Measurements from ENCODE around the gene QSER1.

The QSER1 gene

GRCh38 chr11:32908619-32909018 is 16.0 kb downstream of the QSER1 start:
- no peak for TF ChIP-seq CTCF (conservative IDR thresholded peaks at IDR 0.05; ENCODE audit: control insufficient read depth, insufficient read depth, low read depth, low read length)
- H3K4me3 ChIP-seq (ENCODE audit: control insufficient read depth, low read depth, low read length) = no peak overlapping the region
- DNase-seq (ENCODE audit: low read depth) = no peak

- H3K4me3 ChIP-seq (ENCODE audit: control insufficient read depth, low read depth, low read length) = no peak overlapping the region
- TF ChIP-seq CTCF (conservative IDR thresholded peaks at IDR 0.05; ENCODE audit: control insufficient read depth, insufficient read depth, low read depth, low read length) = no peak
- no peak for DNase-seq (ENCODE audit: low read depth)
Measured at GRCh38 chr11:32911413-32911812, 18.8 kb downstream of the QSER1 start.

GRCh38 chr11:32913445-32913844 is 20.8 kb downstream of the QSER1 start:
- no peak for TF ChIP-seq CTCF (conservative IDR thresholded peaks at IDR 0.05; ENCODE audit: control insufficient read depth, insufficient read depth, low read depth, low read length)
- no peak overlapping the region for H3K4me3 ChIP-seq (ENCODE audit: control insufficient read depth, low read depth, low read length)
- no peak for DNase-seq (ENCODE audit: low read depth)

GRCh38 chr11:32916361-32916760 is 23.8 kb downstream of the QSER1 start:
- DNase-seq (ENCODE audit: low read depth) = no peak
- H3K4me3 ChIP-seq (ENCODE audit: control insufficient read depth, low read depth, low read length) = no peak overlapping the region
- no peak for TF ChIP-seq CTCF (conservative IDR thresholded peaks at IDR 0.05; ENCODE audit: control insufficient read depth, insufficient read depth, low read depth, low read length)

- no peak for TF ChIP-seq CTCF (conservative IDR thresholded peaks at IDR 0.05; ENCODE audit: control insufficient read depth, insufficient read depth, low read depth, low read length)
- no peak for DNase-seq (ENCODE audit: low read depth)
- H3K4me3 ChIP-seq (ENCODE audit: control insufficient read depth, low read depth, low read length) = no peak overlapping the region
Measured at GRCh38 chr11:32916994-32917393, 24.4 kb downstream of the QSER1 start.

GRCh38 chr11:32918427-32918826 is 25.8 kb downstream of the QSER1 start:
- no peak for TF ChIP-seq CTCF (conservative IDR thresholded peaks at IDR 0.05; ENCODE audit: control insufficient read depth, insufficient read depth, low read depth, low read length)
- no peak overlapping the region for H3K4me3 ChIP-seq (ENCODE audit: control insufficient read depth, low read depth, low read length)
- no peak for DNase-seq (ENCODE audit: low read depth)

- TF ChIP-seq CTCF (conservative IDR thresholded peaks at IDR 0.05; ENCODE audit: control insufficient read depth, insufficient read depth, low read depth, low read length) = no peak
- no peak overlapping the region for H3K4me3 ChIP-seq (ENCODE audit: control insufficient read depth, low read depth, low read length)
- no peak for DNase-seq (ENCODE audit: low read depth)
Measured at GRCh38 chr11:32919338-32919737, 26.7 kb downstream of the QSER1 start.

Measured in fibroblast of mammary gland (primary cell).